HL-60/S4 (cell line): ENCODE data around the gene TMEM236.

ENCODE experiments used
- in situ Hi-C: fragments of 300-500 bp; cut with MboI; formaldehyde crosslinking; loops from 2 replicates; pipeline ENCODE4 v1.14.3; 2022; ENCODE audit warnings: low sequenced_read_pairs

Gene TMEM236

DNA sequence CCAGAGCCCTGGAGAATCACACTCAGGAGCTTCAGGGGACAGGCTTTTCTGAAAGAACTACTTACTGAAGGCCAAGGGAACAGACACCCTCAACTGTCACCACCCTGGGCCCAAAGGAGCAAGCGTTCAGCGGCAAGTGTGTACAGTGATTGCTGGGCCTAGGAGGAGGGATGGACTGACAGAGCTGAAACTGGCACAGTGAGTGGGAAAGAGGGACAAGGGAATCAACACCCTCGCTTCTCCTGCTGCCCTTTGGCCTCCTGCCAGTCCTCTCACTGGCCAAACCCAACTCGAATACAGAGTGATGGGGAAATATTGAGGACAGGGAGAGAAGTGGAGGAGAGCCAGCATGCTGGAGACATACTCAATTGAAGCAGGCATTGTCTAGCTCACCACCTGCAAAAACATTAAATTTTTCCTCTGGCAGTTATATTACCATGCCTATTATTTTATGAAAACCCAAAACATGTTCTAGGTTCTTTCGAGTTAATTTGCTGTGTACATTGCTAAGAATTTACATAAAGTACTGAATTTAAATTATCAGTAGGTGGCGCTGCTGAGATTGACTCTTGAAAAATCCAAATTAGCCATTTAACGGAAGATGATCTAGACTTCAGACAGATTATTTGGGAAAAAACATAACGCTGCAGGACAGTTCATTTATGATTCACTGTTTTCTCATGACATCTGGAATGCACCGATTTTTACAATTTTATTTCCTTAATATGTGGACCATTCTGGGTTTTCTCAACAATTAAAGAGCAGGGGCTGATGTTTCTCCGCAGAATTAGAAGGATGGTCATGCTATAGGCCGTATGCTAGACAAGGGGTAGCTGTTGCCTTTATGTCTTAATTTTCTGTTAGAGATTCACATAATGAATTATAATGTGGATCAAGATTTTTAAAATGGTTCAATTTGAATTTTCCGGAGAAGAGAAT is 14.7 kb upstream of the TMEM236 start:
- in situ Hi-C loops = no loop called here

DNA sequence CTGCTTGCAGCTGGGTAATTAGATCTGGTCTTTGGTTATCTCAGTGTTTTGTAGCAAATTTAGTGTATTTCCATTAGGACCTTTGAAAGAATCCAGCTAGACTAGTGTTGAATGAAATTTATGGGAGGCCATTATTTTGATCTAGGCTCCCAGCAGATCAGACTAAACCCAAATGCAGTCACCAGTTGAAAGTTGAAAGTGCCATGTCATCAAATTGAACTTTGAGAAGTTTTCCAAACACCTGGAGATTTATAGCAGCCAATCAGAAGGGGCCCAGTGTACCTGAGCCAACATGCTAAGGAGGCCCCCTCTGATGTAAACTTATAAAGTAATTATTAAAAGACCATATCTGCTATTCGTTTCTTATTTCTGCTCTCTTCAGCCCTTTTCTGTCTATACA is 11.3 kb upstream of the TMEM236 start:
- in situ Hi-C loops = no loop called here

DNA sequence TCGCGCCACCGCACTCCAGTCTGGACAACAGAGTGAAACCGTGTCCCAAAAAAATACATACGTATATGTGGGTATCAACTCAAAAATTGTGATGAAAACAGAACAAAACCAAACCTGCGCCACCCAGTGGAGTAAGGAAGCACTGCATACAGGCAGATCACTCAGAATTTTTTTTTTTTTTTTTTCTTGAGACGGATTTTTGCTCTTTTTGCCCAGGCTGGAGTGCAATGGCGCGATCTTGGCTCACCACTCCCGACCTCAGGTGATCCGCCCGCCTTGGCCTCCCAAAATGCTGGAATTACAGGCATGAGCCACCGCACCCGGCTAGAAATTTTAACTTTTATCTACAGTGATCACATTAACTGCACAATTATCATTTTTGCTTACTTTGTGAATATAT is 9.1 kb upstream of the TMEM236 start:
- in situ Hi-C loops = no loop called here

DNA sequence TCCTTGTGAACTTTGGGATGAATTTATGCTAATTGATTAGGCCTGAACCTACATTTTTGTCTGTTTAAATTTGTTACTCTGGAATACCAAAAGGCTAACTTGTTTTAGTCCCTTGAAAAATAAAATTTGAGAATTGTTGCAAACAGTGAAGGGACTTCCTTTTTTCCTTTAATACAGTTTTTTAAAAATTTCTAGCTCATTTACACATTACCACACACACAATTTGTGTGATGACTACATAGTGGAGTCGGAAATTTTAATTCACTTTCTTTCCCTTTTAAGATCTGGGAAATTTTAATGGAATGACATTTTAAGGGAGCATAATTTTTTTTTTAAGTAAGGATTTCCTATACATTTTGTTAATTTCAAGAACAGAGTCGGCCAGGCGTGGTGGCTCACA is 8.6 kb upstream of the TMEM236 start:
- in situ Hi-C loops = no loop called here

DNA sequence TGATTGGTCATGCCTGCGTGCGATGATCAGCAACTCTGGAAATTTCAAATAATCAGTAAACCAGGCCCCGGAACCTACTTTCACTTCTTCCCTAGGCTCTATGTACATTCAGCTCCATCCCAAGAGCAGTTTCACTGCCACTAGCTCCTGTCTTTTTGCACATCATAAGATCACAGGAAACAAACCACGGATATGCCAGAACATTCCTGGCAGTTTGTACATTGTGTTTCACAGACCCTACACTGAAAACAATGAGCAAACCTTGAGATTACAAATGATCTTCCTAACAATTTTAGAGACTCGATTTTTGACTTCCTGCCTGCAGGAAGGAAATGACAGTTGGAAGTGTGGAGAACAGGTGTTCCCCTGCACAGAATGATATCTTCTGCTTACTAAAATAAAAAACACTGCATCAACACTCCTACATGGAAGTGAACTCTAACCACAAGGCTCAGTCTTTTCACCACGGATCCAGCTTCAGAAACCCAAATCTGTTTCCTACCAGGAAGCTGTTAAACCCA is 7.6 kb upstream of the TMEM236 start:
- in situ Hi-C loops = no loop called here

DNA sequence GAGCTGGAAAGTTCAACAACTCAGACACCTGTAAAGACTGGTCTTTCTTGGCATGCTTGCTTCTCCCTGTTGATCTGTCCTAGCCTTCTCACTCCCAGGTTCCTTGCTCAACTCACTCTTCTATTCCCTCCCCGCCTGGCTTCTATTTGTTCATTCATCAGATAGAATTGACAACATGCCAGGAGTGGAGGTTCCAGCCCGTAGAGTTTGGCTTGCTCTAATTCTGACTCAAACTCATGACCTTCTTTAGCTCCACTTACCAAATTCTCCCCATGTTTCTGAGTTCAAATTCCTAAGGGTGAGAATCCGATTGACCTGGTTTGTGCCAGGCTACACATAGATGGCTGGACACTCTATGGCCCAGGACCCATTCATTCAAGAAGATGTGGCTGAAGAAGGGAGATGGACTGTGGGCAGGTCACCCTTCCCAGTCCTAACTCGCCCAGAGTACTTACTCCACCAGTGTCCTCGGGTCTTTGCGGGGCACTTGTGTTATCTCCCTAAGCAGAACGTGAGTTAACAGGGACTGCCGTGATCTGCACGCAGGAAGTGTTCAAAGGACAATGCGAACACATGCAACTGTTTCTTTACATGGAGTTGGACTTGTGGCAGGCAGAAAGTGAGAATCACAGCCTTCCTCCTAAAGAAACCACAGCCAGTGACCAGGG is 4.0 kb upstream of the TMEM236 start:
- in situ Hi-C loops = no loop called here

DNA sequence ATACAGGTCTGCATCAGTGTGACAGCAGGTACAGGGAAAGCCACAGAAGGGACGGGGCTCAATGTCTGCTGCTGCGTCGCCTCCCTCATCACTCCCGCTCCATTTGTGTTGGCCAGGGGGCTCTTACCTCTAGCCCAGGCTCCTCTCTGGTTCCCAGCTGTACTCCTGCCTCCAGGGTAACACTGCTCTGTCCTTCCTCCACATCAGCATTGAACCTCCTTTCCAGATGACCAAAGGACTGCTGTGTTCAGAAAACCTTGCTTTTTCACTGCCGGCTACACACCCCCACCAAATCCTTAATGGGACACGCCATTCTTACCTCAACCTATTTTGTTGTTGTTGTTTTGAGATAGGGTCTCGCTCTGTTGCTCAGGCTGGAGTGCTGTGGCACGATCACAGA is 2.1 kb upstream of the TMEM236 start:
- in situ Hi-C loops = no loop called here

DNA sequence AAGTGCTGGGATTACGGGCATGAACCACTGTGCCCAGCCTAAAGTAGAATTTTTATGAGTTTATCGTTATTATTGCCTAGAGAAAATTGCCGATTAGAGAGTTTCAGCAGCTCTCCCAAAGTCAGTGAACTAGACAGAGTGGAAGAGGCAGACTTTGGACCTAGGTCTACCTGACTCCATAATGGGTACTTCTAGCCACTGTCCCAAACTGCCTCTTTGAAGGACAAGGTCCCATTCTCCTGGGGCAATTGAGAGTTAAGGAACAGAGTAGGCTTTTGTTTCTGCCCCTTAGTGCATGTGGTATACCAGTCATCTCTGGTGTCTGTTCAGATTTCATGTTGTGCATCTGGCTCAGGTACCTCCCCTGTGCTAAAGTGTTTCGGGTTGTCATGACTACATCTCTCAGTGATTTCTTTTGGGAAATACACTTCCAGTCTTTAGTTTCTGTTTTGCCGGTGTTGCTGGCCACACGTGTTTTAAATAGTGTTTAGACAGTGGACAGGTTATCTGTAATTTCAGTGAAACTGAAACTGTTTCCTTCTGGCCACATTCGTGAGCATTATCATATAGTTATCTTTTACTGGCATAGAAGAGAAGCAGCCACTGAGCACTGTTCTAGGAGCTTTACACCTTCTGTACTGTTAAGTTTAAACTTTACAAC is 4.7 kb downstream of the TMEM236 start:
- in situ Hi-C loops = no loop called here

DNA sequence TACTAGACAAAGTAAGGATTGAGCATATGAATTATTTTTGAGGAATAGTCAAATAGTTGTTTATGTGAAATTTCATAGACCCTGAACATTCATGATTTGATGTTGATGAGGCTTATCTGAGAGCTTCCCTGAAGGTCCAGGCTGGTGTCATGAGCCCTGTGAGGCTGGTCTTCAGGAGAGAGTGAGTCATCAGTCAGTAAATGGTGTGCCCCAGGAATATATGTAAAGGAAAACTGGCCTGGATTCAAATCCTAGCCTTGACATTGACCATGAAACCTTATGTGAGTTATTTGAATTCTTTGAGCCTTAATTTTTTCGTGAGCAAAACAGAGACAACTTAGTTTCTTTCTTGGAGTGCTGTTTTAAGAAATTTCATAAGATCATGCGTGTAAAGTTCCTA is 6.2 kb downstream of the TMEM236 start:
- in situ Hi-C loops = no loop called here

DNA sequence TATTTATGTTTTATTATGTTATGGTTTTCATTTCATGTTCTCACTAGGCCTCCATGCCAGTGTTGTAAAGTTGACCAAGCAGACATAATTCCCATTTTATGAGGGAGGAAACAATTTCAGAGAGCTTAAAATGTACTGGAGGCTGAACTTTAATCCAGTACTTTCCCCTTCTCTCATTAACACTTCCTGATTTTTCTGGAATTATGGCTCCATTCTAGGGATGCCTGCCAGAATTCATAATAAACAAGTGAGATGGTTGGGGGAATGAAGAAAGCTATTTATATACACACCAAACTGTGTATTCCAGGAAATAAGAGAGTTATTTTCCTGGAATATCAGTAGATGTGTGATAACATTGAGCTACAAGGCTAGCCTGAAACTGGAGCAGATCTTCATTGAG is 6.9 kb downstream of the TMEM236 start:
- in situ Hi-C loops = no loop called here

DNA sequence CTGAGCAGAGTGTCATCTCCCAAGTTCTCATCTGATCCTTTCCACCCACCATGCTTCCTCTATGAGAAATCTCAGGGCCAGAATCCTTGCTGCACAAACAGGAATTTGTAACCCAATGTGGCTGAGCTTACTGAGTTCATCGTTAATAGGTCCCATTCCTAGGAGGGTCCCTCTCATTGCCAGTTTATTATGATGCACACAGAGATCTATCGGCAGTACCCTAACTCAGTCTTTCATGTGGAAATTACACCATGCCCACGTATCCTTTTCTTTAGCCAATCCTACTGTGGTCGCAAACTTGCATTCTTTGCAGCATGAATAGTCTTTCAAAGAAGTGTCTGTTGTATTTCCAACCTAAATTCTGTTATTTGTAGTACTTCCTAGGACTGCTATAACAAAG is 12.1 kb downstream of the TMEM236 start:
- in situ Hi-C loops = no loop called here

DNA sequence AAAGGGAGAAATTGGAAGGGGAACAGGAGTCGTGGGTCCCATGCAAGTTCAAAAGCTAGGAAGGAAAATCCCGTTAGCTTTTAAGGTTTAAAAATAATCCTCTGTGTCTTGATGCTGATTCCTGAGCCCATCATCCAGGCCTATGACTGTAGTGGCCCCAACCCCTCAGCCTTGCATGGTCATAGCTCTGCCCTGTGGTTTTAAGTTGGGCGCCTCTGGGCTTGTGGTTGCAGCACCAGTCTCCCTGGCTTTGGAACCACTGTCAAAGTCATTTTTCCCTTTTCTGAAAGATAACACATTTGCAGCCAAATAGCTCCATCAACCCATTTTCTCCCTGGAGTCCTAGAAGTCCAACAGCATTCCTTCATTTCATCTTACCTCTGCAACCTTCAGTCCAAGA is 13.6 kb downstream of the TMEM236 start:
- in situ Hi-C loops = no loop called here

DNA sequence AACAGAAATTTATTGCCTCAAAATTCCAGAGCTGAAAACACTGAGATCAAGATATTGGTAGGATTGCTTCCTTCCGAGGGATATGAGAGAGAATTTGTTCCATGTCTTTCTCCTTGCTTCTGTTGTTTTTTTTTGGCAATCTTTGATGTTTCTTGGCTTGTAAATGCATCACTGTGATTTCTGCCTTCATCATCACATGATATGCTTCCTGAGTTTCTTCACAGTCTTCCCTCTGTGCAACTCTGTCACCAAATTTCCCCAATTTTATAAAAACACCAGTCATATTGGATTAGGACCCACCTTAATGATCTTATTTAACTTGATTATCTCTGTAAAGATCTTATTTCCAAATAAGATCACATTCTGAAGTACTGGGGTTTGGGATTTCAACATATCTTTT is 14.7 kb downstream of the TMEM236 start:
- in situ Hi-C loops = no loop called here

DNA sequence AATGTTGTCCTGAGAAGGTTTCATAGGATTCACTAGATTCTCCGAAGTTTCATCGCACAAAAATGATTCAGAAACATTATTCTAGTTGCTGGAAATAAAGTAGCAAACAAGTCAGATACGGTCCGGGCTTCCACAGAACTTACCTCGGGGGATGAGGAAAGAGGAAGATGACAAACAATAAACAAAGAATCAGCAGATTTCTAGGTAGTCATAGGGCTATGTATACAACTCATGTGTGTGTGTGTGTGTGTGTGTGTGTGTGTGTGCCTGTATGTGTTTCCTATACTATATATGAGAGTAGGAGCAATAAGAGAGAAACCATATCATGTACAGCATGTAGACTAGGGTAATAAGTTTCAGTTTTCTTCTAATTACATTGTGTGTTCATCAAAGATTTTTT is 16.5 kb downstream of the TMEM236 start:
- in situ Hi-C loops = no loop called here

DNA sequence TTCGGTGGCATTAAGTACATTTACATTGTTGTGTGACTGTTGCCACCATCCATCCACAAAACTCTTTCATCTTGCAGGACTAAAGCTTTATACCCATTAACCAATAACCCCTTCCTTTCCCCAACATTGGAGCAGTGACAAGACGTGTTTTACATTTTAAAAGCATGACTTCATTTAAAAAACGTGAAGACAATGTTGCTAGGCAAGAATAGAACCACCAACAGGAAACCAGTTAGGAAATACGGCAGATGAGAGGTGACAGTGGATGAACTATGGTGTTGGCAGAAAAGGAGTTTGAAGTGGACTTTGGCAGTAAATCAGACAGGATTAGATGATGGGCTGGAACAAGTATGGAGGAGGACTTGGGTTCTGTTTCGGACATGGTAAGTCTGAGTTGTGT is 17.0 kb downstream of the TMEM236 start:
- in situ Hi-C loops = no loop called here

DNA sequence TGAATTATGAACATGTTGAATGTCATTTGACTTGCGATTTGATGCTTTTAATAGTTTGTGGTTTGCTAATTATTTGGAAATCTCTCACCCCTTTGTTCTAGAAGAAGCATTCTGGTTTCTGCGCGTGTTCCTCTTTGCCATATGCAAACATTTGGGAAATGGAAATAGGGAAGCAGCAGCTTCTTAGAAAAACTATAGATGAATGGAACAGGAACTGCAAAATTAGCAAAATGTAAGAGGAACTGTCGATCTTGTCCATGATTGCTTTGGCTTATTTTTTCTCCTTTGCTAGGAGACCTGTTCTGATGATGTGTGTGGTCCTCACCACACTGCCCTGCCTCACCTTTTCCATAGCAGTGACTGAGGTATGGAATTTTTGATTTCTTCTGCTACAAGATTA is 19.0 kb downstream of the TMEM236 start:
- in situ Hi-C loops = no loop called here

DNA sequence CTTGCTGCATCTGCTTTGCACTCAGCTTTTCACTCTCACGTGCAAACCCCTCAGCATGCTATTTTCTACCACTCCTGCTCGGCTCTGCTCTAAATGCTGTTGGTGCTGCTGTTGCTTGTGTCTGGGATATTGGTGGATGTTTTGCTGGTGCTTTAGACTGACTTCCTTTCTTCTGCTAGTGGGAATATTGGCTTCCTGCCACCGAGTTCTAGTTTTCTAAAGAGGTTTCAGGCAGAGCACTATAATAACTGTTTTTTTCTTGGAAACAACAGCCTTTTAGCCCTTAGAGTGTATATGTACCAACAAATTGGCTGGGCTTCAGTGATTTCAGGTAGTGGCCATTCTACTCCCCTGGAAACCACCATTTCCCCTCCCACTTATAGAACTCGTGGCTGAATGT is 27.8 kb downstream of the TMEM236 start:
- in situ Hi-C loops = no loop called here

DNA sequence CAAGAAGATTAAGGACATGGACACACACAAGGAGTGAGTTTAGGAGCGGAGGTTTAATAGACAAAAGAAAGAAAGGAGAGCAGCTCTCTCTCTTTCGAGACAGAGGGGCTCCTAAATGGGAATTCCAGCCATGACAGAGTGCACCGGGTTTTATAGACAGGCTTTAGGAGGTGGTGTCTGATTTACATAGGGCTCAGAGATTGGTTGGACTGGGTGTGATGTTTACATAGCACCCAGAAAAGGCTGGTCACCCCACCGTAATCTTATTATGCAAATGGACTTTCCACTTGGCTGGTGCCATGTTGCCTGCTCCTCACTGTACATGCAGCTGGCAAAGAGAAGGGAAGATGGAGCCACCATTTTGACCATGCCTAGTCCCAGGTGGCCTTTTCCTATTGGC is 28.7 kb downstream of the TMEM236 start:
- in situ Hi-C loops = no loop called here

DNA sequence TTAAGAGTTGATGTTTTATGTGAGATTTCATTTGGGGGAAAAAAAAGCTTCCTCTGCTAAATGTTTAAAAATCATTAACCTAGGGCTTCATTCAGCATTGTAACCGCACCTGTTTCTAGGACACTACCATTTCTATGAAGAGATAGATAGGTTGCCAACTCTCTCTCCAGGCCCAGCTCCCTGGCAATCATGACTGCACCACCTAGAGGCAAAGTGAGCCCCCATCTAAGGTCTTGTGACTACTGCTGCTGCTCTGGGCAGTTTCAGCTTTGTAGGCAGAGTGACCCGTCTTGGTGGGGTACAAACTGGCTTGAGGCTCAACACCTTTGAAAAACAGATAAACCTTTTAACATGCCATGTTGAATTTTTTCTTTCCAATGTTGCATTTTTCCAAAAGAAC is 29.9 kb downstream of the TMEM236 start:
- in situ Hi-C loops = no loop called here

DNA sequence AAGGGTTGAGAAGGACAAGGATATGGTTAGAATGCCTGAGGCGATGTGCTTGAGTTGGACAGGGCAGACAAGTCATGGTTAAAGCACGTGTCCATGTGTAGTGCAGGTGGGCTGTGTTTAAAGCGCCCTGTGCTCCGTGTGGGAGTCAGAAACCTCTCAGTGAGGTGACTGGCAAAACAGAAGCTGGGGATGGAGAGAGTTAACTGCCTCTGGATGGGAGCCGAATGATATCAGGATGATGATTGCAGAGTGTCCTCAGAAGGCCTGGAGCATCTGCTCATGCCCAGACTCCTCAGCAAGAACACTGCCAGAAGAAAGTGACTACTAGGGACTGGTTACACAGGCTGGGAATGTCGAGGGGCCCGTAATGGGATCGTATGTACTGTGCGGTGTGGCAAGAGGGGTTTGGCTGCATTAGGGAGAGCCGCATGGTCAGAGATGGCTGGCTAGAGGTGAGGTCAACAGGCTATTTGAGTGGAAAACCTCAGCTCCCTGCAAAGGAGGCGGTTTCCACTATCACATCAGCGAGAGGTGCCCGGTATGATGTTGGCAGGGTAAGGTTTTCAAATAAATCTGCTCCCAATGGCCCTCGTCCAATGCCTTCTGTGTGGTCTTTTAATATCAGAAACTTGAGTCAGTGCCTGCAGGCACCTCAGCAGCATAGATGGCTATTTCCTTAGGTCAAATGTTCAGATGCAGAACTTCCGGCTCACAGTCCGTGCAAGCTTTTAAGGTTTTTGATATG is 31.1 kb downstream of the TMEM236 start:
- in situ Hi-C loops = no loop called here

DNA sequence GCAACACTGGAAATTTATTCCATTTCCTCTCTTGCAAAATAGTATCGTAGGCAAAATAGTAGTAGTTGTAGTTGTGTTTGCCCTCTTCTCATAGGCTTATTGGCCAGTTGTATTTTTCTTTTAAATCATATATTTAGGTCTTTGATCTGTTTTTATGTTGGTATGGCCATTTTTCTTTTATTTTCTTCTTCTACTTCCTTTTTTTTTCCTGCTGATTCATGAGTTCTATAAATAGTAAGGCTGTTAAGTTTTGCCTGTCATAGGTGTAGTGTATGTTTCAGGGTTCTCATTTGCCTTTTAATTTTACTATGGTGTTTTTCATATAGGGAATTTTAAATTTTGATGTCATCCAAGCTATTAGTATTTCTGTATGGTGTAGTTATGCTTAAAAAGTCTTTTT is 31.8 kb downstream of the TMEM236 start:
- in situ Hi-C loops = no loop called here
